Stimulated activated effector memory CD8-positive, alpha-beta T cell treated with anti-CD3 and anti-CD28 coated beads, Interleukin-12 subunit alpha, Interleukin-12 subunit beta, amount 100 ng/mL, for 72 hours (primary cell): Measurements from ENCODE around the gene TRIM40.
"Not testable (repeated sequence)": the region's sequence is repeated elsewhere in the genome, so short reads cannot be mapped to it uniquely, and the experiment has no call there.

Source experiments
- ATAC-seq: fragments of 150-1000 bp; cut with Tn5 transposase; 2 replicates; pipeline ENCODE4 v1.10.0; 2021
- DNase-seq, 2 donors: peaks; one replicate each; pipeline ENCODE4 v3.0.0; 2021 to 2022; ENCODE audit warnings: low spot score in 2 of 2
- H3K27ac Mint-ChIP-seq: one replicate; pipeline ENCODE4 v1.8.0; 2022; ENCODE audit warnings: mild to moderate bottlenecking, mixed read lengths
- H3K36me3 Mint-ChIP-seq: one replicate; pipeline ENCODE4 v1.8.0; 2022; ENCODE audit warnings: mild to moderate bottlenecking, mixed read lengths
- H3K4me1 Mint-ChIP-seq: one replicate; pipeline ENCODE4 v1.8.0; 2022; ENCODE audit warnings: mixed read lengths
- H3K4me3 Mint-ChIP-seq: one replicate; pipeline ENCODE4 v1.8.0; 2022; ENCODE audit warnings: mild to moderate bottlenecking, mixed read lengths
- H3K9me3 Mint-ChIP-seq: one replicate; pipeline ENCODE4 v1.8.0; 2022; ENCODE audit warnings: mixed read lengths

TRIM40 gene

DNA sequence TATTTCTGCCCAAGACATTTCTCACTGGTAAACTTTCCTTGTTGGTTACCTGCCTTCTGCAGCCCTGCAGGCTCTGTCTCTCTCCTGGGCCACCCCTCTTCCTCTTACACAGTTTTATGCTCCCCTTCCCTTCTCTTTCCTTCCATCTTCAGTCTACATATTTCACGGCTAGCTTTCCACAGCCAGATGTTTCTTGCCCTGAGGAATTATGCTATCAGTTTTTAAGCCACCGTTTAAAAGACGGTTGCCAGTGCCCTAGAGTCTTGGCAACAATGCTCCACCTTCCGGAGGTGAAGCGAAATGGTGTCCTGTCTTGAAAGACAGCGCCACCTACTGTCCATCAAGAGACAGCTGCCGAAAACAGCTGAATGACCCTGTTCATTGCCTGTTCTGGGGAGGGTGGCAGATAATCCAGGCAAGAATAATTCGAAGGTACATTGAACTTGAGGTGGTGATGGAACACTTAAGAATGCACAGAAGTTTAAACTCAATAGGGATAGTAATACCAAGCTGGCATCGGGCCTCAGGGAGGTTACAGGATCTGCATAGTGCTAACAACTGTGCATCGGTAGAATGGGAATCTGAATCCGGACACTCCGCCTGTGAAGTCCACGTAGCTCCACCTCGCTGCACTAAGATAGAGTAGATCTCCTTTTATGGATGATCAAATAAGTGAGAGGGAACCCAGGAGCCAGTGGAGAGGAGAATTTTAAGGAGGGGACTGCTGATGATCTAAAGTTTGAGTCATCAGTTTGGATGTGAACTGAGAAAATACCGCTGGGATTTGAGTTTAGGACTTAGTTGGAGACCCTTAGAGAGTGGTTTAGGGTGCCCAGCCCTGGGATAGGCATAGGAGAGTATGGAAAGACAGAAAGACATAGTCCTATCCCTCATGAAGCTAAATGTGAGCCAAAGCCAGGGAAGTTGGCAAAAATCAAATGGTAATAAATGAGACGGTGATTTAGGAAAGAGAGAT, 4.8 kb upstream of the TRIM40 start:
- Mint-ChIP-seq H3K4me1 (peaks cover 13% of the 10 kb centered on the region), H3K36me3 (no peaks in the 10 kb centered on the region), H3K4me3 (no peak overlapping the region), H3K27ac (no peak overlapping the region), H3K9me3 (no peaks in the 10 kb centered on the region)
- peak; percentile 44 to 74 for DNase-seq
- ATAC-seq = peak; percentile 91

DNA sequence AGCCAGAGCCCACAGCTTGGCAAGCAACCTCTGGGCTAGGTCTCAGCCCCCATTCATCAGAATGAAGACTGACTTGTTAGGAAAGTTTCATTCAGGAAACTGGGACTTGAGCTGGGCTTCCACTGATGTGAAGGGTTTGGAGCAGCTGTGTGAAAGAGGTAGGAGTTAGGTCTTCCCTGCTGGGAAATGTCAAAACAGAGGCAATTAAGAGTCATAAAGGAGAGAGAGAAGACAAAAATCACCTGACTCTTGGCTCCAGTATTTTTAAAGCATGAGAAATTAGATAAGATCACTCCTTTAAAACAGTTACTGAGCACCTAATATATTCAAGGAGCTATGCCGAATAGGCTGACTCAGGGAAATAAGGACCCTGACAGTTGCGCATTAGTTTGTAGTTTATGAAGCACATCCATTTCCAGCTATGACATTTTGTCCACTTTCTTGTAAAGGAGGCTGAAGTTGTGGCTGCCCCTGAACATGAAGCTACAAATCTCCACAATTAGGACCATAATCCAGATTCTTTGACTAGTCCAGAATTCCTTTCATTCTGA, 3.9 kb upstream of the TRIM40 start:
- DNase-seq (no peak), ATAC-seq (no peak)
- Mint-ChIP-seq H3K27ac (no peak overlapping the region), H3K36me3 (no peaks in the 10 kb centered on the region), H3K4me3 (no peak overlapping the region), H3K9me3 (no peaks in the 10 kb centered on the region), H3K4me1 (peaks cover 11% of the 10 kb centered on the region)

DNA sequence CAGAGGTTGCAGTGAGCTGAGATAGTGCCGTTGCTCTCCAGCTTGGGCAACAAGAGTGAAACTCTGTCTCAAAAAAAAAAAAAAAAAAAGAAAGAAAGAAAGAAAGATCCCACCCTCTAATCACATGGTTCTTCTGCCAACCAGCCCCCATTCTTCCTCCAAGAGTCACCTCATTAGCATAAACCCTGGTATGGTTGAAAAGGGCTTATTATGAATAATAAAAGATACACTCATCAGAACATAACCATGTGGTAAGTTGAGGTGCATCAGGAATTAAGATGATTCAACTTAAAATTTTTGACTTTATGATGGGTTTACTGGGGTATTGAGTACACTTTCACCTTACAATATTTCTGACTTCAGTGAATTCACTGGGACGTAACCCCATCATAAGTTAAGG, 793 bp upstream of the TRIM40 start:
- H3K4me1 Mint-ChIP-seq = peaks cover 7% of the 10 kb centered on the region
- H3K4me3 Mint-ChIP-seq = no peak overlapping the region
- H3K9me3 Mint-ChIP-seq = no peaks in the 10 kb centered on the region
- no peak overlapping the region for H3K27ac Mint-ChIP-seq
- no peaks in the 10 kb centered on the region for H3K36me3 Mint-ChIP-seq
- ATAC-seq (no peak), DNase-seq (no peak)

- H3K36me3 Mint-ChIP-seq = no peaks in the 10 kb centered on the region
- ATAC-seq (peak; percentile 43), DNase-seq (no peak)
- H3K27ac Mint-ChIP-seq = no peak overlapping the region
- no peaks in the 10 kb centered on the region for H3K4me1 Mint-ChIP-seq
- H3K9me3 Mint-ChIP-seq = no peaks in the 10 kb centered on the region
- no peak overlapping the region for H3K4me3 Mint-ChIP-seq
Measured at GRCh38 chr6:30136570-30137286, 788 bp downstream of the TRIM40 start.

GRCh38 chr6:30140240-30140639, 4.3 kb downstream of the TRIM40 start:
- not testable (repeated sequence) for H3K27ac Mint-ChIP-seq, DNase-seq, H3K4me3 Mint-ChIP-seq, H3K9me3 Mint-ChIP-seq, H3K36me3 Mint-ChIP-seq, ATAC-seq, H3K4me1 Mint-ChIP-seq

- Mint-ChIP-seq H3K36me3 (no peaks in the 10 kb centered on the region), H3K4me1 (peaks cover under 1% of the 10 kb centered on the region), H3K9me3 (no peaks in the 10 kb centered on the region), H3K4me3 (no peak overlapping the region), H3K27ac (no peak overlapping the region)
- no peak for DNase-seq
- no peak for ATAC-seq
Measured at GRCh38 chr6:30142665-30143064, 6.7 kb downstream of the TRIM40 start.

DNA sequence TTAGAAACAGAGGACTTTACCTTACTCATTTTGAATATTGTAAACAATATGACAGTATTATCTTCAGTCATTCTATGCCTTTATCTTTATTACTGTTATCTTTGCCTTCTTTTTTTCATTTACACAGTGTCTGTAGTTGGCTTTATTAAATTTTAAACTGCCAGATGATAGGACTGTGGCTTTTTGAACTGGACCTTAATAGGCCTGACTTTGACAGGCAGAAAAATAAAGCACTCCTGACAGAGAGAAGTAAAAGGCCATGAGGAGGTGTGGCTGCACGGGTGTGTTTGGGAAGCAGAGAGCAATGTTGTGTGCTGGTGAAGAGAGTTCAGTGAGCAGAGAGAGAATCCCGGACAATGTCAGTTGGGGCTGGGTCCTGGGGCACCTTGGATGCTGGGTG, 7.8 kb downstream of the TRIM40 start:
- H3K4me3 Mint-ChIP-seq = no peak overlapping the region
- H3K36me3 Mint-ChIP-seq = no peaks in the 10 kb centered on the region
- H3K4me1 Mint-ChIP-seq = peaks cover 4% of the 10 kb centered on the region
- ATAC-seq (no peak), DNase-seq (no peak)
- no peaks in the 10 kb centered on the region for H3K9me3 Mint-ChIP-seq
- no peak overlapping the region for H3K27ac Mint-ChIP-seq

- DNase-seq (no peak), ATAC-seq (no peak)
- H3K4me3 Mint-ChIP-seq = no peak overlapping the region
- H3K36me3 Mint-ChIP-seq = no peaks in the 10 kb centered on the region
- no peaks in the 10 kb centered on the region for H3K9me3 Mint-ChIP-seq
- H3K4me1 Mint-ChIP-seq = peaks cover 4% of the 10 kb centered on the region
- H3K27ac Mint-ChIP-seq = no peak overlapping the region
Measured at GRCh38 chr6:30144811-30145210, 8.9 kb downstream of the TRIM40 start.

GRCh38 chr6:30145818-30146217, 9.9 kb downstream of the TRIM40 start:
- ATAC-seq (no peak), DNase-seq (no peak)
- Mint-ChIP-seq H3K36me3 (no peaks in the 10 kb centered on the region), H3K4me1 (peaks cover 4% of the 10 kb centered on the region), H3K27ac (no peak overlapping the region), H3K9me3 (no peaks in the 10 kb centered on the region), H3K4me3 (no peak overlapping the region)

DNA sequence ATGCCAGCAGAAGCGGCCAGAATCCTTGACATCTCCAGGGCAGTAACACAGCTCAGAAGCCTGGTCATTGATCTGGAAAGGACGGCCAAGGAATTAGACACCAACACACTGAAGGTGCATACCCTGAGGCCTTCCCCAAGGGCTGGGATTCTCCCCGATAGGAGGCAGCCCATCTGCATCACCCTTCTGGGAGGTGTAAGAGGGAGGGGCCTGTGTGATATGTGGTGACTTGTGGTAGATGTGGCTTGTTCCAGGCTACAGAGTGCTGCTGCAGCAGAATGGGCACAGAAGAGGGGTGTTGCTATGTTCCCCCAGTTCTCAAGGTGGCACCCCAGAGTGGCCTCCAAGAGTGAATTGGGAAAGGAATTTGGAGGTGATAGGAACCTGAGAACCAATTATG, 11.2 kb downstream of the TRIM40 start:
- Mint-ChIP-seq H3K27ac (no peak overlapping the region), H3K4me3 (no peak overlapping the region)
- no peak for ATAC-seq

GRCh38 chr6:30149234-30149633, 13.3 kb downstream of the TRIM40 start:
- Mint-ChIP-seq H3K27ac (no peak overlapping the region), H3K36me3 (no peaks in the 10 kb centered on the region), H3K4me1 (peaks cover 4% of the 10 kb centered on the region), H3K4me3 (no peak overlapping the region), H3K9me3 (no peaks in the 10 kb centered on the region)
- ATAC-seq (no peak), DNase-seq (no peak)

More for the DNA sequence above, 11.2 kb downstream of the TRIM40 start:
- H3K9me3 Mint-ChIP-seq = no peaks in the 10 kb centered on the region
- H3K4me1 Mint-ChIP-seq = peaks cover 4% of the 10 kb centered on the region
- no peaks in the 10 kb centered on the region for H3K36me3 Mint-ChIP-seq
- no peak for DNase-seq

GRCh38 chr6:30149858-30150550, 14.1 kb downstream of the TRIM40 start:
- Mint-ChIP-seq H3K4me1 (peaks cover 4% of the 10 kb centered on the region), H3K9me3 (no peaks in the 10 kb centered on the region), H3K4me3 (no peak overlapping the region), H3K36me3 (no peaks in the 10 kb centered on the region), H3K27ac (no peak overlapping the region)
- no peak for ATAC-seq
- no peak for DNase-seq

DNA sequence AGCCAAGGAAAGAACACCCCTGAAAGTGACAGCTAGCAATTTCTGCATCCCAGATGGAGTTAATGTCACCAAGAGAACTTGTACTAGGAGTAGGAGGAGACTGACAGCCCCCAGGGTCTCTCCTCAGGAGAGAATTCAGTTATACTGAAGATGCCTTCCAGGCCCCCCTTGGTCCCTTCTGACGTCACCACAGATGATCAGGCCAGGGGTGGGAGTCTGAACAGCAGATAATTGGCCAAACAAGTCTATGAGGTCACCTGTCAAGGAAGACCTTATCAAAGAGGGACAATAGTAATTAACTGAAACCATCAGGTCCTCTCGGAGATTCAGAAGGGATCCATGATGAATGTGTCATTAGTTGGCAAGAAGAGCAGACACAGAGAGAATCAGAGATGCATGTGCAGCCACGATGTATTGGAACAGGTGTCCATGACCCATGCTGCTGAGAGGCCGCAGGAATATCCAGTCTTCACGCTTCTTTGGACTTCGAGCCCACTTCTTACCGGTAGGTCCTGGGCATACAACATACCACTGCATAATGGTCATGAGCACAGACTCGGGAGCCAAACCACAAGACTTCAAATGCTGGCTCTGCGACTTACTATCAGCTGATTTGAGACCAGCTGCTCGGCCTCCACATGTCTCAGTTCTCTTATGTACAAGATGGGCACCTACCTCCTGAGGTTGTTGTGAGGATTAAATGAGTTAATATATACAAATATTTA, 14.9 kb downstream of the TRIM40 start:
- Mint-ChIP-seq H3K4me1 (peaks cover 4% of the 10 kb centered on the region), H3K36me3 (no peaks in the 10 kb centered on the region), H3K27ac (no peak overlapping the region), H3K9me3 (no peaks in the 10 kb centered on the region), H3K4me3 (no peak overlapping the region)
- DNase-seq (no peak), ATAC-seq (no peak)

DNA sequence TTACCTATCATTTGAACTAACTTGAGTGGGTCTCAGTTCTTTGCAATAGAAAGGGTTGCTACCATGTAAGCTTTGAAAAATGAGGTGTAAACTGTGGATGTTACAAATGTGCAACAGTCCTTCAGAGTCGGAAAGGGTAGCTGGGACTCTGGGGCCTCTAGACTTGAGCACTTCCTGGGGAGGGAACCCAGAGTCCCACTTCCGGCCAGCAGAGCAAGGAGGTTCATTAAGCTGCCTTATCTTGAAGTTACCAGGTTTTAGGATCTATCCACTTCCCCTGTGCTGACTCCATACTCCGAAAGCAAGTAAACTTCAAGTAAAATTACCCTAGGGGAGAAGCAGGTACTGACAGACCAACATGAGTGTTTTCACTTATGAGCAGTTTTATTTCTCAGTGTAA, 15.6 kb downstream of the TRIM40 start:
- ATAC-seq = no peak
- Mint-ChIP-seq H3K4me3 (no peak overlapping the region), H3K4me1 (peaks cover 4% of the 10 kb centered on the region), H3K9me3 (no peaks in the 10 kb centered on the region), H3K36me3 (no peaks in the 10 kb centered on the region), H3K27ac (no peak overlapping the region)
- no peak for DNase-seq
